Activated T-cell treated with anti-CD3 and anti-CD28 coated beads, Interleukin-2, amount 50 U/mL, for 72 hours (primary cell): ENCODE results near the gene ARSD. TPM values are rescaled to one million over a fixed set of nuclear protein-coding genes. Genes with fewer than 3 reads are reported as not detected.
"Not testable (repeated sequence)": the region's sequence is repeated elsewhere in the genome, so short reads cannot be mapped to it uniquely, and the experiment has no call there.

Experiments used
- ATAC-seq, 2 donors: fragments of 150-1000 bp; cut with Tn5 transposase; replicated peaks in 1 of 2; 2 replicates each; pipeline ENCODE4 v1.10.0; 2021; ENCODE audit warnings: moderate library complexity in 2 of 2, mild to moderate bottlenecking in 1 of 2
- DNase-seq, 2 donors: peaks; one replicate each; pipeline ENCODE4 v3.0.0; 2021 to 2022; ENCODE audit warnings: mixed read lengths in 1 of 2
- H3K27ac Mint-ChIP-seq: one replicate; pipeline ENCODE4 v1.8.0; 2022; ENCODE audit warnings: mild to moderate bottlenecking, moderate library complexity, mixed read lengths
- H3K27me3 Mint-ChIP-seq: one replicate; pipeline ENCODE4 v1.8.0; 2022; ENCODE audit warnings: low read depth, mixed read lengths
- H3K36me3 Mint-ChIP-seq, 2 donors: one replicate each; pipeline ENCODE4 v1.8.0; 2022; ENCODE audit warnings: mixed read lengths in 2 of 2, mild to moderate bottlenecking in 1 of 2; ENCODE audit not compliant: insufficient read depth in 2 of 2
- H3K4me1 Mint-ChIP-seq: one replicate; pipeline ENCODE4 v1.8.0; 2022; ENCODE audit warnings: low read depth, mixed read lengths
- H3K4me3 Mint-ChIP-seq, 2 donors: one replicate each; pipeline ENCODE4 v1.8.0; 2022; ENCODE audit warnings: mild to moderate bottlenecking in 2 of 2, mixed read lengths in 2 of 2, moderate library complexity in 2 of 2
- H3K9me3 Mint-ChIP-seq, 2 donors: one replicate each; pipeline ENCODE4 v1.8.0; 2022; ENCODE audit warnings: mixed read lengths in 2 of 2
- total RNA-seq, 2 donors: library from RNA; stranded (reverse); gene quantifications; one replicate each; pipeline ENCODE4 v1.2.3, GENCODE V29; 2022

The ARSD gene
- total RNA-seq, 2 donors from 2014 or later = 1.5 to 2.4 TPM

DNA sequence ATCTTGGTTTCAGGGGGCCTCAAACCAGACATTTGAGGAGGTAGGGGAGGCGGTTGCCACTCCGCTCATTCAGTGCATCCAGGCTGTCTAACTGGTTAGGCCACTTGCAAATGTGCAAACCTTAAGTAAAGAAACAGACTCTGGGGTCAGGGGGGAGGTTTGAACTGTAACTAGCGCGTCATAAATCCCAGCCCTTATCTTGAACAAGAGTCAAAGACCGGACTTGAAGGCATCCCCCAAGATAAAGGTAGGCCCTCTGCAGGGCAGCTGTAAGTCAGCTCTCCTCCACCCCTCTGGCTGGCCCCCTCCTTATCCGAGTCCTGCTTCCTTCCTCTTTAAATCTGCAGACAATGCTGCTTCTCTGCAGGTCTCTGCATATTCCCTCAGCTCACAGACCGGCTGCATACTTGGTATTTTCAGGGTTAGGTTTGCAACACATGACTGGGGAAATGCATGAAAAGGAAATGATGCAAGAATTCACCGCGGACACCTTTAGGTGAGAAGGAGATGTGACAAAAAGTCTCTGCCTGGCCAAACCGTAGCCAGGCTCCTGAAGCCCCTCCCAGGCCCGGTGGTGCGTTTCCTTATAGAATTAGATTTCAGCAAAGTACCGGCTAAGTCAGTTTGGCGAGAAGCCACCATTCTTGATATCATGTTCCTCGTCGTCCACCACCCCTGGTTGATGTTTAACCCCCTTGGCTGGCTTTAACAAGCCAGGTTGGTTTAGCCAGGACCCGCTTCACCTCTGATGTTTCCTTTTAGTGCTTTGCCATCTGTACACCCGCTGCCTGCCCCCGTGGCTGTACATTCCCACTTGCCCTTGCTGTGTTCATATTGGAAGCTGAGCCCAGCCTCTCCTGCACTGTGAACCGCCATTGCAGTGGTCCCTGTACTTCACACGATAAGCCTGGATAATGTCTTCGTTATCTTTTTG, 31.2 kb downstream of the ARSD start:
- H3K36me3 Mint-ChIP-seq, H3K27me3 Mint-ChIP-seq, H3K9me3 Mint-ChIP-seq, H3K27ac Mint-ChIP-seq: not testable (repeated sequence)
- H3K4me3 Mint-ChIP-seq = peak overlapping the region; percentile 40 to 45
- H3K4me1 Mint-ChIP-seq = peaks cover 14% of the 10 kb centered on the region
- ATAC-seq = peak; percentile 54 to 55
- peak in 1 of 2 donors; percentile 17 for DNase-seq

GRCh38 chrX:2897311-2897689, 31.8 kb downstream of the ARSD start:
- Mint-ChIP-seq H3K36me3 (no peaks in the 10 kb centered on the region), H3K27me3 (peaks cover 6% of the 10 kb centered on the region), H3K27ac (no peak overlapping the region), H3K4me3 (peak overlapping the region in 1 of 2 donors; percentile 41), H3K4me1 (peaks cover 14% of the 10 kb centered on the region), H3K9me3 (no peaks in the 10 kb centered on the region)
- ATAC-seq (no peak), DNase-seq (no peak)

DNA sequence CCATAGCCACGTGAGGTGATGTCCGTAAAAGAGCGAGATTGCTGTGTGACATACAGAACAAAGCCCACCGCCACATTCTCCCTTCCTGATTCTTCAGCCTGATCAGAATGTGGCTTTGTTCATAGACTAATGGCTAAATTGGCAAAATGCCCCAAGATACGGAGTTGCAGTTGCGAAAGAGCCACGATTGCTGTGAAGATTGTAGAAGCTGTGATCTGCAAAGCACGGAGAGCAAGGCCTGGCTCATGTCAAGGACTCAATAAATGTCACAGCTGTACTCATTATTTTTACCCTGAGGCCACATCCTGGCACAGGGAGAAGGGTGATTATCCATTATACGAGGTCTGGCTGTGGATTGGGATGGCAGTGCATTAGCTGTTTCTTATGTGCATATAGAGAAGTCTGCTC, 34.2 kb downstream of the ARSD start:
- Mint-ChIP-seq H3K27ac (no peak overlapping the region), H3K9me3 (no peaks in the 10 kb centered on the region), H3K27me3 (peaks cover 12% of the 10 kb centered on the region), H3K4me3 (no peak overlapping the region), H3K4me1 (peaks cover 19% of the 10 kb centered on the region), H3K36me3 (no peaks in the 10 kb centered on the region)
- ATAC-seq (no peak), DNase-seq (no peak)

- DNase-seq (no peak), ATAC-seq (no peak)
- no peak overlapping the region for H3K4me3 Mint-ChIP-seq
- H3K9me3 Mint-ChIP-seq = no peaks in the 10 kb centered on the region
- peaks cover 31% of the 10 kb centered on the region for H3K27me3 Mint-ChIP-seq
- peaks cover 28% of the 10 kb centered on the region for H3K4me1 Mint-ChIP-seq
- H3K36me3 Mint-ChIP-seq = no peaks in the 10 kb centered on the region
- no peak overlapping the region for H3K27ac Mint-ChIP-seq
Observed at GRCh38 chrX:2892816-2893215, 36.3 kb downstream of the ARSD start.

DNA sequence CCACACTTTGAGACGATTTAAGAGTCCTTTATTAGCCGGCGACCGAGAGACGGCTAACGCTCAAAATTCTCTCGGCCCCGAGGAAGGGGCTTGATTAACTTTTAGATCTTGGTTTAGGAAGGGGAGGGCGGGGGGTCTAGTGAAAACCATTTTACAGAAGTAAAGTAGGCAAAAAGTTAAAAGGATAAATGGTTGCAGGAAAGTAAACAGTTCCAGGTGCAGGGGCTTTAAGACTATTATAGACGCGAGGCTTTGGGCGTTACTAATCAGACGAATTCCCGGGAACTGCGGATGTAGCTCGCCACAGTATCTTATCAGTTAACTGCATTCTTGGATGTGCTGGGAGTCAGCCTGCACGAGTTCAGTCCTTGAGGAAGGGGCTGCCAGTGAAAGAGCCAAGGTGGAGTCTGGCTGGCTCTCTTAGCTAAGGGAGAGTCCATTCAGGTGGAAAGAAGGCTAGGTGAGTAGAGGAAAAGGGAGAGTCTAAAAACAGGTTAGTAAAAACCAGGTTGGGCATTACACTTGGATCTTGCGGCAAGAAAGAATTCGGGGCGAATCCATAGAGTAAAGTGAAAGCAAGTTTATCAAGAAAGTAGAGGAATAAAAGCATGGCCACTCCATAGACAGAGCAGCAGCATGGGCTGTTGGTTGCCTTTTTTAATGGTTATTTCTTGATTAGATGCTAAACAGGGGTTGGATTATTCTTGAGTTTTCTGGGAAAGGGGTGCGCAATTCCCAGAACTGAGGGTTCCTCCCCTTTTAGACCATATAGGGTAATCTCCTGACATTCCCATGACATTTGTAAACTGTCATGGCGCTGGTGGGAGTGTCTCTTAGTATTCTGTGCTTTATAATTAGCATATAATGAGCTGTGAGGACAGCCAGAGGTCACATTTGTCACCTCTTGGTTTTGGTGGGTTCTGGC, 38.3 kb downstream of the ARSD start:
- not testable (repeated sequence) for H3K4me3 Mint-ChIP-seq, H3K36me3 Mint-ChIP-seq, DNase-seq, H3K9me3 Mint-ChIP-seq, H3K27ac Mint-ChIP-seq, ATAC-seq
- peaks cover 32% of the 10 kb centered on the region for H3K27me3 Mint-ChIP-seq
- H3K4me1 Mint-ChIP-seq = peaks cover 21% of the 10 kb centered on the region

GRCh38 chrX:2889706-2890490, 39.2 kb downstream of the ARSD start:
- H3K27me3 Mint-ChIP-seq = peaks cover 32% of the 10 kb centered on the region

GRCh38 chrX:2889045-2889605, 40.0 kb downstream of the ARSD start:
- Mint-ChIP-seq H3K4me1 (peaks cover 21% of the 10 kb centered on the region), H3K36me3 (no peaks in the 10 kb centered on the region), H3K27ac (peak overlapping the region; percentile 70), H3K4me3 (peak overlapping the region; percentile 79 to 87), H3K27me3 (peaks cover 32% of the 10 kb centered on the region), H3K9me3 (no peaks in the 10 kb centered on the region)
- DNase-seq = no peak
- ATAC-seq = no peak

More at GRCh38 chrX:2889706-2890490, 39.2 kb downstream of the ARSD start:
- ATAC-seq = peak in 1 of 2 donors; percentile 40
- Mint-ChIP-seq H3K4me1 (peaks cover 21% of the 10 kb centered on the region), H3K4me3 (peak overlapping the region; percentile 79 to 87)
- H3K9me3 Mint-ChIP-seq, H3K27ac Mint-ChIP-seq, H3K36me3 Mint-ChIP-seq: not testable (repeated sequence)
- peak in 1 of 2 donors; percentile 1 for DNase-seq

- Mint-ChIP-seq H3K27me3 (peaks cover 32% of the 10 kb centered on the region), H3K4me3 (peak overlapping the region; percentile 79 to 87), H3K36me3 (no peaks in the 10 kb centered on the region), H3K4me1 (peaks cover 21% of the 10 kb centered on the region), H3K9me3 (no peaks in the 10 kb centered on the region), H3K27ac (no peak overlapping the region)
- DNase-seq (no peak), ATAC-seq (no peak)
Observed at GRCh38 chrX:2888309-2888708, 40.8 kb downstream of the ARSD start.

DNA sequence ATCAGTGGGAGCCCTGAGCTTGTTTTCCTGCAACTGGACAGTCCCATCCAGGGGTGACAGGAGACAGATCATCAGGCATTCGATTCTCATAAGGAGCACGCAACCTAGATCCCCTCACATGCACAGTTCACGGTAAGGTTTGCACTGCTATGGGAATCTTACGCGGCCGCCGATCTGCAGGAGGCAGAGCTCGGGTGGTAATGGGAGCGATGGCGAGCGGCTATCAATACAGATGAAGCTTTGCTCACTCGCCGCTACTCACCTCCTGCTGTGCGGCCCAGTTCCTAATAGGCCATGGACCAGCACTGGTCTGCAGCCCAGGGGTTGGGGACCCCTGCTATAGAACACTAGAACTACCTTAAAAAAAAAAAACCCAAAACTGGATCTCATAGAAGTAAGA, 45.4 kb downstream of the ARSD start:
- Mint-ChIP-seq H3K27me3 (peaks cover 21% of the 10 kb centered on the region), H3K27ac (no peak overlapping the region), H3K4me1 (peaks cover 5% of the 10 kb centered on the region), H3K36me3 (no peaks in the 10 kb centered on the region), H3K9me3 (no peaks in the 10 kb centered on the region), H3K4me3 (no peak overlapping the region)
- ATAC-seq (no peak), DNase-seq (no peak)

GRCh38 chrX:2879670-2880069, 49.5 kb downstream of the ARSD start:
- DNase-seq = no peak
- Mint-ChIP-seq H3K36me3 (no peaks in the 10 kb centered on the region), H3K27ac (no peak overlapping the region), H3K4me1 (no peaks in the 10 kb centered on the region), H3K4me3 (no peak overlapping the region), H3K27me3 (peaks cover 6% of the 10 kb centered on the region), H3K9me3 (no peaks in the 10 kb centered on the region)
- no peak for ATAC-seq

DNA sequence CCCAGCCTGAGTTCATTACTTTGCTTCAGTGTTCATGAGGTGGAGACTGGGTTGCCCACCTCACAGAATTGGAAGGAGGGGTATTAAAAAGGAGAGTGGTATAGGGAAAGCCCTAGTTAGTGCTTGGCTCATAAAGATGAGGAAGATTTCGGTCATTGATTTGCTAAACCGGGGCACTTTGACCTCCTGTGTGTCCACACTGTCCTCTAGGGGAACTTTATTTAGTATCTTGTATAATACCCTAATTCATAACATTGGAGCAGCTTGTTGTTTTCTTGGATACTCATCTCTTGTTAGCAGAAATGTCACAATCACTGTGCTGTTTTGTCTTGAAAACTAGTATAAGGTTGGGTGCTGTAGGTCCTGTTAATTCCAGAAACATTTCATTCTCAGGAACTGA, 50.6 kb downstream of the ARSD start:
- Mint-ChIP-seq H3K36me3 (no peaks in the 10 kb centered on the region), H3K27me3 (peaks cover 6% of the 10 kb centered on the region), H3K9me3 (no peaks in the 10 kb centered on the region), H3K4me3 (no peak overlapping the region), H3K27ac (no peak overlapping the region), H3K4me1 (no peaks in the 10 kb centered on the region)
- ATAC-seq (no peak), DNase-seq (no peak)

DNA sequence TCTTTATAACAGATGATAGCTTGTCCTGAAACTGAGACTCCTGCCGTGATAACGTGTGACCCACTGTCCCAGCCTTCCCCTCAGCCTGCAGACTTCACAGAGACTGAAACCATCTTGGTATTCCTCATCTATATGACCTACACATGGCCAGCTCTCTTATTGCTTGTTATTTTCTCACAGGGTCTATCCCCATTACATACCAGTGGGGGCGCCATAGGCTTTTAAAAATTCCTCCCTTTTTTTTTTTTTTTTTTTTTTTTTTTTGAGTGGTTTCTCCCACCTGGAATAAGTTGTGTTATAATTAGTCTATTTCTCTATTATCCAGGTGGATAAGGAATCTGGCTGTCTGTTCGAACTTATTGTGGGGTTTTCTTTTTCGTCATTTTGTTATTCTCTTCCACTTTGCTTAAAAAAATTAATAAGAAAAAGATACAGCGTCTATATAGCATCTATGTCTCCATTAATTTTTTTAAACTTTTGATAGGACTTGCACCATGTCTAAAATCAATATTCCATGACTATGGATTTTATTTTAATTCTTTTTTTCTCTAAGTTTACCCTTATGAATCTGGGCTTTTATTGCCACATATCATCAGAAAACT, 53.2 kb downstream of the ARSD start:
- Mint-ChIP-seq H3K4me3 (no peak overlapping the region), H3K9me3 (no peaks in the 10 kb centered on the region), H3K4me1 (no peaks in the 10 kb centered on the region), H3K27me3 (no peaks in the 10 kb centered on the region), H3K36me3 (no peaks in the 10 kb centered on the region), H3K27ac (no peak overlapping the region)
- ATAC-seq (no peak), DNase-seq (peak in 1 of 2 donors; percentile 2)
